ENCODE data around the gene PUSL1.

GRCh38 chr1:1279028-1279427 is 29.4 kb upstream of the PUSL1 start:
- TF ChIP-seq CTCF (IDR thresholded peaks at IDR 0.05) (no peak), POLR2AphosphoS5 (IDR thresholded peaks at IDR 0.05) (no peak), EP300 (IDR thresholded peaks at IDR 0.05) (no peak), POLR2A (IDR thresholded peaks at IDR 0.05) (no peak)

Data from stomach (tissue), 4 donors.